Measurements from ENCODE around the gene NUTM1. TPM values are rescaled to one million over a fixed set of nuclear protein-coding genes. Genes with fewer than 3 reads are reported as not detected.
"Not testable (repeated sequence)": the region's sequence is repeated elsewhere in the genome, so short reads cannot be mapped to it uniquely, and the experiment has no call there.

NUTM1 gene
- total RNA-seq, 1 donor from 2014 or later, result not detected

DNA sequence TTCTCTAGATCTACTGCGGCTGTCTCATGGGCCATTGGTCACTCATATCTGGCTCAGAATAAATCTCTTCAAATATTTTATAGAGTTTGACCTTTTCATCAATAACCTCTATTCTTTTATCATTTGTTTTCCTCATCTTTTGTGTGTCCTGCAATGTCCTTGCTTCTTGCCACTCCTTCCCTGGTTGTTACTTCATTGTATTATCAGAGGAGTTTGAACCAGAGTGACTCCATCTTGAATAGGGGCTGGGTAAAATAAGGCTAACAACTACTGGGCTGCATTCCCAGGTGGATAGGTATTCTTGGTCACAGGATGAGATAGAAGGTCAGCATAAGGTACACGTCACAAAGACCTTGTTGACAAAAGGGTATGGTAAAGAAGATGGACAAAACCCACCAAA, 33.7 kb downstream of the NUTM1 start:
- peaks cover 2% of the 10 kb centered on the region for H3K4me1 Mint-ChIP-seq
- no peaks in the 10 kb centered on the region for H3K27me3 Mint-ChIP-seq (ENCODE audit: low read depth)
- TF ChIP-seq, protein P1, sequence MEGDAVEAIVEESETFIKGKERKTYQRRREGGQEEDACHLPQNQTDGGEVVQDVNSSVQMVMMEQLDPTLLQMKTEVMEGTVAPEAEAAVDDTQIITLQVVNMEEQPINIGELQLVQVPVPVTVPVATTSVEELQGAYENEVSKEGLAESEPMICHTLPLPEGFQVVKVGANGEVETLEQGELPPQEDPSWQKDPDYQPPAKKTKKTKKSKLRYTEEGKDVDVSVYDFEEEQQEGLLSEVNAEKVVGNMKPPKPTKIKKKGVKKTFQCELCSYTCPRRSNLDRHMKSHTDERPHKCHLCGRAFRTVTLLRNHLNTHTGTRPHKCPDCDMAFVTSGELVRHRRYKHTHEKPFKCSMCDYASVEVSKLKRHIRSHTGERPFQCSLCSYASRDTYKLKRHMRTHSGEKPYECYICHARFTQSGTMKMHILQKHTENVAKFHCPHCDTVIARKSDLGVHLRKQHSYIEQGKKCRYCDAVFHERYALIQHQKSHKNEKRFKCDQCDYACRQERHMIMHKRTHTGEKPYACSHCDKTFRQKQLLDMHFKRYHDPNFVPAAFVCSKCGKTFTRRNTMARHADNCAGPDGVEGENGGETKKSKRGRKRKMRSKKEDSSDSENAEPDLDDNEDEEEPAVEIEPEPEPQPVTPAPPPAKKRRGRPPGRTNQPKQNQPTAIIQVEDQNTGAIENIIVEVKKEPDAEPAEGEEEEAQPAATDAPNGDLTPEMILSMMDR (IDR thresholded peaks at IDR 0.05; ENCODE audit: unreplicated experiment), result no peak
- no peak overlapping the region for H3K4me3 Mint-ChIP-seq
- H3K27ac Mint-ChIP-seq, result no peak overlapping the region
- peaks cover 21% of the 10 kb centered on the region for H3K9me3 Mint-ChIP-seq
- peaks cover 10% of the 10 kb centered on the region for H3K36me3 Mint-ChIP-seq
- DNase-seq (ENCODE audit: low spot score in 2 of 2, unreplicated experiment in 2 of 2), result no peak

DNA sequence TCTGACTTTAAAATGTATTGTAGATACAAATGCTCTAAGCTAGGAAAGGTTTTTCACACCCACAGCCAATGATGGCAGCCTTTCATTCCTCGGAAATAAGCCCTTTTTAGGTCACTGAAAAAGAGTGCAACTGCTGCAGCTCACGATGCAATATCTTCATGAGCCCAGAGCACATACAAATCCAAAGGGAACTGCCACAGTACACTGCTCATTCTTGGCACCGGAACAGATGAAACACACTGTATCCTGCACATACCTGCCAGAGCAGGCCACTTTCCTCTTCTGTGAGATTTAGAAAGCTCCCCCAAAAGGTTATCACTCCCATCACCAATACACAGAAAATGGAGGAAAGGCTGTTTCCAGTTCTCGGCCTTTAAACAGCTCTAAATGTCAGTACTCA, 37.4 kb downstream of the NUTM1 start:
- H3K4me1 Mint-ChIP-seq; H3K36me3 Mint-ChIP-seq; H3K27ac Mint-ChIP-seq; H3K27me3 Mint-ChIP-seq (ENCODE audit: low read depth); DNase-seq (ENCODE audit: low spot score in 2 of 2, unreplicated experiment in 2 of 2); H3K4me3 Mint-ChIP-seq: not testable (repeated sequence)
- H3K9me3 Mint-ChIP-seq, result peaks cover 16% of the 10 kb centered on the region

DNA sequence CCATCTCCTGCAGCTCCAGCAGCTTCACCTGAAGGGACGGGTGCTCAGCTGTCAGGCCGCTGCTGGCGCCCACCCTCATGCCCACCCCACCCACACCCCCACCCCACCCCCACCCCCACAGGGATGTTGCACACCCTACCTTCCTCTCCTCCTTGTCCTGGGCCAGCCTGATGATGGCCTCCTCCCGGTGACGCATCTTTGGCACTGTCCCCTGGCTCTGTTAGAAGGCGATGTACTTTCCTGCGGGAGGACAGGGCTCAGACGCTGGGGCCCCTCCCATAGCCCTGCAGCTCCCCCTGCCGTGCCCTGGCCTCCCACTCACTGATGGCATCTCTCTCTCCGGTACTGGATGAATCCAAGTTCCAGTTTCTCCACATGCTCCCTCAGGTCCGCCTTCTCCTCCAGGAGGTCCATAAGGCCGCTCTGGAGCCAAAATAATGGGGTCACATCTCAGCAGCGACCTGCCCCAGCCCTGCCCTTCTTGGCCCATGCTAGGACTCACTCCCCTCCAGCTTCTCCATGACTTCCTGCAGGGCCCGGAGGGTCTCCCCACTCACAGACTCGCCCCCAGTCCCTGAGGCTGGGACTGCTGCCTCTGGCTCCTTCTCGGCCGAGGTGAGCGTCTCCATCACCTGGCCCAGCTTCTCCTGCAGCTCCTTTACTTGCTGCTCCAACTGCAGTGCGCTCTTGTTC, 38.9 kb downstream of the NUTM1 start:
- not testable (repeated sequence) for DNase-seq (ENCODE audit: low spot score in 2 of 2, unreplicated experiment in 2 of 2); H3K27ac Mint-ChIP-seq; H3K4me3 Mint-ChIP-seq; H3K36me3 Mint-ChIP-seq; H3K4me1 Mint-ChIP-seq; H3K9me3 Mint-ChIP-seq; H3K27me3 Mint-ChIP-seq (ENCODE audit: low read depth)

DNA sequence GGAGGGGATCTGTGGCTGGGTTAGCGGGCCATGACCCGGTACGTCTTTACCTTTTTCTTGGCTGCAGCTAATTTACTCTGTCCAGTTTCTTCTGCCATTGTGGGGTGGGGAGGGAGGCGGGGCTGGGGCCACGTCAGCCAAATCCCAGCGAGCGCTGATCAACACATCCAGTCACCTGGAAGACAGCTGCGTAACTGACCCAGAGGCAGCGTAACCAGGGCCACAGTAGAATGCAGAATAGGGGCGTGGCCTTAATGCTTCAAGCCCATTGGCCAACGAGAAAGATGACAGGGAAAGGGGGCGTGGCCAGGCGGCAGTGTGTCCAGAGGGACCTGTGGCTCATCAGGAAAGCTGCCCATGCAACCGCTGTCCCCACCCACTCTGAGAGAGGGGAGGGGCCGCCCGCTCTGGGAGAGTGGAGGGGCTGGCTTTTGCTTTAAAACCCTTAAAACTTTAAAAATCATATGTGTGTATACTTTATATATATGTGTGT, 46.5 kb downstream of the NUTM1 start:
- DNase-seq (ENCODE audit: low spot score in 2 of 2, unreplicated experiment in 2 of 2); H3K4me3 Mint-ChIP-seq; H3K27me3 Mint-ChIP-seq (ENCODE audit: low read depth); H3K4me1 Mint-ChIP-seq; H3K27ac Mint-ChIP-seq; H3K9me3 Mint-ChIP-seq; H3K36me3 Mint-ChIP-seq: not testable (repeated sequence)

DNA sequence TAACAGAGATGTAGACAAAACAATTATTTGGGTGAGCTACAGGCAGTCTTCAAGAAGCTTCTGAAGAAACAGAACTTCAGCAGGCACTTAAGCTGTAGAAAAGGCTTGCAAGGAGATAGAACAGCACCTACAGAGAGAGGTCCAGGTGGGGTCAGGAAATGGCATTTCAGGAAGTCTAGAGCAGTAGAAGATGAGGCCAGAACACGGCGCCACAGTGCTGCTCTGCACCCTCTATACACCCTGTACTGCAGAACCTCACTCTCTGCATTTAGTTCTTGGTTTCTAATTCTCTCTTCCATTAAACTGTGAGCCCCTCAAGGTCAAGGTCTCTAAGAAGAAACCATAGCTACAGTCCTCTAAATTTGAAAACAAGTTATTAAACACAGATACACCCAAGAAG, 49.9 kb downstream of the NUTM1 start:
- not testable (repeated sequence) for H3K27me3 Mint-ChIP-seq (ENCODE audit: low read depth); H3K4me1 Mint-ChIP-seq; H3K4me3 Mint-ChIP-seq; H3K9me3 Mint-ChIP-seq; H3K36me3 Mint-ChIP-seq; H3K27ac Mint-ChIP-seq; DNase-seq (ENCODE audit: low spot score in 2 of 2, unreplicated experiment in 2 of 2)

DNA sequence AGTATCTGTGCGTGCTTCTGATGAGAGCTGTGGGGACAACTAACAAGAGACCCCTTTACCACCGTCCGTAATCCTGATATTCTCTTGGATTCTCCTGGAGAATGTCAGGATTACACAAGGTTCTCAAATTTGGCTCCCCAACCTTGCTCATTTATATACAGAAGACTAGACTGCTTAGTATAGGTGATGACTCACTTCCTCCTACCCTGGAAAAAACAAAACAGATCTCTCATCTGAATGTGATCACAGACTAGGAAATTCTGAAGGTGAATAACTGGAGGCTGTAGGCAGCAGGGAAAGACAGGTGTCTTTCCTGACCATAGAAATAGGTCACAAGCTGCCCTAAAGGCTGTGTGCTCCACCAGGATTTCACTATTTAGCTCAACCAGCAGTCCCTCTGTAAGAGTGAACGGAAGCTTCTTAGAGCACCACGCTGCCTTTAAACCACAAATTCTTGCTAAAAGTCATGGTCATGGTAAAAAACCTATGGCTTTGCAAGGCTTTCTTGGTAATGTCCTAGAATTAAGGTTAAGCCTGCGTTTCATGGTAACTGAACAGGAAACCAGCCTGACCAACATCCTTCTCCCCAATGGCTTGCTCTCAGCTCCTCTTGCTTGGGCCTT, 54.6 kb downstream of the NUTM1 start:
- not testable (repeated sequence) for H3K27ac Mint-ChIP-seq; H3K4me1 Mint-ChIP-seq; H3K9me3 Mint-ChIP-seq; DNase-seq (ENCODE audit: low spot score in 2 of 2, unreplicated experiment in 2 of 2); H3K4me3 Mint-ChIP-seq; H3K27me3 Mint-ChIP-seq (ENCODE audit: low read depth); H3K36me3 Mint-ChIP-seq

DNA sequence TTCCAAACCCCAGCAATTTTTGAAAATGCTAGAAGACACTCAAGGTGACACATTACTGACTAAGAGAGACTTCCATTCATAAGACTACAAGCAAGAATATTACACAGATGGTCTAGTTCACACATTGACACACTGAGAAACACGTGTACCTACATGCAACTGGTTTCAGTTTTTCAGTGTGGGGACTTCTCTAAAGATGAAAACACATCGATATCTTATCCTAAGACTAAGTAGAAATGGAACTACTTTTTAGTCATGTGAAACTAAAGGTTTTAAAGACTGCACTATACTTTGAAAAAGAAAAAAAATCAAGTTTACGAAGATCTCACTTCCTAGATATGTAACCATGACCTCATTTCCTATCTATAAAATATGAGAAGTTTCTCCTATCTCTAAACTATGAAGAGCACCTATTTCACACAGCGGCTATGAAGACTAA, 60.1 kb downstream of the NUTM1 start:
- not testable (repeated sequence) for H3K4me3 Mint-ChIP-seq; H3K4me1 Mint-ChIP-seq; H3K9me3 Mint-ChIP-seq; H3K36me3 Mint-ChIP-seq; H3K27ac Mint-ChIP-seq; DNase-seq (ENCODE audit: low spot score in 2 of 2, unreplicated experiment in 2 of 2); H3K27me3 Mint-ChIP-seq (ENCODE audit: low read depth)

DNA sequence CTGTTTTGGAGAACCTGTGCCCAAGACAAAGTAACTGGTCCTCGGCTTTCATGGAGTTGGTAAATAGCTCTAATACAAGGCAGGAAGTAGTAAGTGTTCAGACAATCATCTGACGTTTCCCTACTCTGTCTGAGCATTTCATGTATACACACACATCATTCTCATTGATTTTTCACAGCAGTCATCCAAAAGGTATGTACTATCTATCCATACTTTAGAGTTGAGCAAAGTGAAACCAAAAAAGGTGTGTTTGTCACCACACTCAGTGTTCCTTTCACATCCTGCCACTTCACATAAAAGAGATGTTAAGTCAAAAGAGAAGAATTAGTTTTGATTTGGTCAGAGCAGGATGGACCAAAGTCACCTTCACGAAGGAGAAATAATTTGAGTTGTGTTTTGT, 60.8 kb downstream of the NUTM1 start:
- not testable (repeated sequence) for H3K36me3 Mint-ChIP-seq; H3K4me3 Mint-ChIP-seq; H3K27me3 Mint-ChIP-seq (ENCODE audit: low read depth); H3K27ac Mint-ChIP-seq; H3K9me3 Mint-ChIP-seq; DNase-seq (ENCODE audit: low spot score in 2 of 2, unreplicated experiment in 2 of 2); H3K4me1 Mint-ChIP-seq

Small RNAs within 50 kb of the gene (microRNA-seq; reads per million reads assigned to microRNA genes)
- not detected for gene MIR1233-1

Other genes with a start within 250 kb of the NUTM1 start
- gene EMC7, start 241.5 kb upstream of the NUTM1 start, total RNA-seq, result 35.0 to 35.4 TPM (median 35.3 TPM) in 3 replicates
- 1.4 to 1.5 TPM (median 1.5 TPM) in 3 replicates for gene PGBD4, start 241.2 kb upstream of the NUTM1 start, total RNA-seq
- 77.6 to 82.7 TPM (median 79.3 TPM) in 3 replicates for gene KATNBL1, start 133.2 kb upstream of the NUTM1 start, total RNA-seq
- gene EMC4, start 118.3 kb upstream of the NUTM1 start, total RNA-seq, result 91.1 to 93.0 TPM (median 92.2 TPM) in 3 replicates
- 21.9 to 24.3 TPM (median 23.7 TPM) in 3 replicates for gene SLC12A6, start 5.5 kb upstream of the NUTM1 start, total RNA-seq
- gene NOP10, start 179 bp upstream of the NUTM1 start, total RNA-seq, result 88.9 to 95.9 TPM (median 94.6 TPM) in 3 replicates
- gene LPCAT4, start 23.9 kb downstream of the NUTM1 start, total RNA-seq, result 88.7 to 91.3 TPM (median 91.1 TPM) in 3 replicates
- 381 to 396 TPM (median 383 TPM) in 3 replicates for gene GOLGA8A, start 94.5 kb downstream of the NUTM1 start, total RNA-seq
- gene GOLGA8B, start 240.3 kb downstream of the NUTM1 start, total RNA-seq, result 156 to 157 TPM (median 156 TPM) in 3 replicates

All from mesothelial cell of epicardium (in vitro differentiated cells).